ENCODE data around the gene RAD54L. TPM values are rescaled to one million over a fixed set of nuclear protein-coding genes. Genes with fewer than 3 reads are reported as not detected.

RAD54L gene
- total RNA-seq, 1 experiment from 2014 or later: 54.7 TPM

DNA sequence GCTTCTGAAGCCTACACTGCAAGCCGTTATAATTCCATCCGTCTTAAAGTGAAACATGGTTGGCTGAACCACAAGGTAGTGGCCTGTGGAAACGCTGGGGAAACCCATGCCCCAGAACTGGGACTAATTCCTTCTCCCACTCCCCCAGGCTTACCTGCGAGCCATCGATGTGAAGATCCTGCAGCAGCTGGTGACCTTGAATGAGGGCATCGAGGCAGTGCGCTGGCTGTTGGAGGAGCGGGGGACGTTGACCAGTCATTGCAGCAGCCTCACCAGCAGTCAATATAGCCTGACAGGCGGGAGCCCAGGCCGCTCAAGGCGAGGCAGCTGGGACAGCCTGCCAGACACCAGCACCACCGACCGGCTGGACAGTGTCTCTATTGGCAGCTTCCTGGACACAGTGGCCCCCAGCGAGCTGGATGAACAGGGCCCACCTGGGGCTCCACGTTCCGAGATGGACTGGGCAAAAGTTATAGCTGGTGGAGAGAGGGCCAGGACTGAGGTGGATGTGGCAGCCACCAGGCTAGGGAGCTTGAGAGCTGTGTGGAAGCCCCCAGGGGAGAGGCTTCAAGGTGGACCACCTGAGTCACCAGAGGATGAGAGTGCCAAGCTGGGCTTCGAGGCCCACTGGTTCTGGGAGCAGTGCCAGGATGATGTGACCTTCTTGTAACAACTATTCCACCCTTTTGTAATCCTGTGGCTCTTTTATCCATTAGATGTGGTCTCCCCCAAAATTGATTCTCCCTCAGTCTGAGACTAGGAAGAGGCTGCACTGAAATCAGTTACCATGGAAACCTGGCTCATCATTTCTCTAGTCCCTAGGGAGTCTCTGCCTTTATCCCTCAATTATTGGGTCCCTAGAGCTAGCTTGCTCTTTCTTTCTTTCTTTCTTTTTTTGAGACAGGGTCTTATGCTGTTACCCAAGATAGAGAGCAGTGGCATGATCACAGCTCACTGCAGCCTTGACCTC lies 27.7 kb upstream of the RAD54L start:
- Mint-ChIP-seq H3K9me3 (no peaks in the 10 kb centered on the region), H3K27me3 (ENCODE audit: low read depth) (no peaks in the 10 kb centered on the region), H3K27ac (no peak overlapping the region), H3K4me3 (no peak overlapping the region), H3K4me1 (peaks cover 33% of the 10 kb centered on the region), H3K36me3 (no peaks in the 10 kb centered on the region)
- no peak for ATAC-seq
- ChIA-PET POLR2A (interaction anchor here (0.5 to 0.6 kb wide), 2 partner anchors 17 to 88 kb away, joined by 3 to 5 read pairs; partner anchors contain the start of gene PIK3R3), CTCF (interaction anchor here (0.7 to 6.6 kb wide), 2 partner anchors 21 to 25 kb away, joined by 3 to 55 read pairs; partner anchors contain the start of gene POMGNT1)
- no peak for DNase-seq (ENCODE audit: low spot score)
- no peak for TF ChIP-seq NFE2L1 (CRISPR knock-in tag; IDR thresholded peaks at IDR 0.05)
- TF ChIP-seq SOX15 (CRISPR knock-in tag; IDR thresholded peaks at IDR 0.05): no peak
- TF ChIP-seq NFATC4 (CRISPR knock-in tag; IDR thresholded peaks at IDR 0.05): no peak
- TF ChIP-seq ZSCAN18 (CRISPR knock-in tag; IDR thresholded peaks at IDR 0.05): no peak
- no peak for TF ChIP-seq RELA (CRISPR knock-in tag; IDR thresholded peaks at IDR 0.05; ENCODE audit: borderline replicate concordance)
- no peak for TF ChIP-seq ATF3 (CRISPR knock-in tag; conservative IDR thresholded peaks at IDR 0.05)
- no peak for TF ChIP-seq GRHL2 (CRISPR knock-in tag; IDR thresholded peaks at IDR 0.05; ENCODE audit: insufficient replicate concordance, severe bottlenecking)
- TF ChIP-seq SMAD4 (CRISPR knock-in tag; IDR thresholded peaks at IDR 0.05): no peak
- no peak for TF ChIP-seq IRF2 (CRISPR knock-in tag; IDR thresholded peaks at IDR 0.05; ENCODE audit: borderline replicate concordance, low read depth)
- no peak for TF ChIP-seq ZNF219 (CRISPR knock-in tag; IDR thresholded peaks at IDR 0.05; ENCODE audit: borderline replicate concordance)

GRCh38 chr1:46220808-46221207 lies 26.8 kb upstream of the RAD54L start:
- ChIA-PET CTCF (interaction anchor here (1.3 to 6.6 kb wide), 3 partner anchors 17 to 39 kb away, joined by 5 to 55 read pairs (median 8); partner anchors contain the start of genes LURAP1 and POMGNT1), POLR2A (no interaction called here)
- no peak for ATAC-seq
- Mint-ChIP-seq H3K9me3 (no peaks in the 10 kb centered on the region), H3K27ac (no peak overlapping the region), H3K36me3 (no peaks in the 10 kb centered on the region), H3K27me3 (ENCODE audit: low read depth) (no peaks in the 10 kb centered on the region), H3K4me1 (peaks cover 33% of the 10 kb centered on the region), H3K4me3 (no peak overlapping the region)
- no peak for DNase-seq (ENCODE audit: low spot score)
- TF ChIP-seq NFATC4 (CRISPR knock-in tag; IDR thresholded peaks at IDR 0.05) (no peak), ZNF219 (CRISPR knock-in tag; IDR thresholded peaks at IDR 0.05; ENCODE audit: borderline replicate concordance) (no peak), MAX (CRISPR knock-in tag; IDR thresholded peaks at IDR 0.05) (no peak), NFE2L1 (CRISPR knock-in tag; IDR thresholded peaks at IDR 0.05) (no peak), SP1 (CRISPR knock-in tag; conservative IDR thresholded peaks at IDR 0.05) (no peak), IRF1 (CRISPR knock-in tag; IDR thresholded peaks at IDR 0.05) (no peak), MYBL2 (CRISPR knock-in tag; IDR thresholded peaks at IDR 0.05) (no peak), OVOL2 (CRISPR knock-in tag; IDR thresholded peaks at IDR 0.05; ENCODE audit: borderline replicate concordance) (no peak), ETV6 (CRISPR knock-in tag; IDR thresholded peaks at IDR 0.05) (no peak), USF2 (CRISPR knock-in tag; IDR thresholded peaks at IDR 0.05) (no peak)
- TF ChIP-seq, protein P1, sequence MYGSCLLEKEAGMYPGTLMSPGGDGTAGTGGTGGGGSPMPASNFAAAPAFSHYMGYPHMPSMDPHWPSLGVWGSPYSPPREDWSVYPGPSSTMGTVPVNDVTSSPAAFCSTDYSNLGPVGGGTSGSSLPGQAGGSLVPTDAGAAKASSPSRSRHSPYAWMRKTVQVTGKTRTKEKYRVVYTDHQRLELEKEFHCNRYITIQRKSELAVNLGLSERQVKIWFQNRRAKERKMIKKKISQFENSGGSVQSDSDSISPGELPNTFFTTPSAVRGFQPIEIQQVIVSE (CRISPR knock-in tag; IDR thresholded peaks at IDR 0.05; ENCODE audit: borderline replicate concordance): no peak
- TF ChIP-seq, protein P2, sequence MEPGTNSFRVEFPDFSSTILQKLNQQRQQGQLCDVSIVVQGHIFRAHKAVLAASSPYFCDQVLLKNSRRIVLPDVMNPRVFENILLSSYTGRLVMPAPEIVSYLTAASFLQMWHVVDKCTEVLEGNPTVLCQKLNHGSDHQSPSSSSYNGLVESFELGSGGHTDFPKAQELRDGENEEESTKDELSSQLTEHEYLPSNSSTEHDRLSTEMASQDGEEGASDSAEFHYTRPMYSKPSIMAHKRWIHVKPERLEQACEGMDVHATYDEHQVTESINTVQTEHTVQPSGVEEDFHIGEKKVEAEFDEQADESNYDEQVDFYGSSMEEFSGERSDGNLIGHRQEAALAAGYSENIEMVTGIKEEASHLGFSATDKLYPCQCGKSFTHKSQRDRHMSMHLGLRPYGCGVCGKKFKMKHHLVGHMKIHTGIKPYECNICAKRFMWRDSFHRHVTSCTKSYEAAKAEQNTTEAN (CRISPR knock-in tag; IDR thresholded peaks at IDR 0.05): no peak
